Measurements from ENCODE around the gene UBXN10.
A peak's percentile ranks its signal among the peaks of the same experiment; 100 is the strongest.

UBXN10 gene

GRCh38 chr1:20147846-20148570, 37.9 kb upstream of the UBXN10 start:
- no peak overlapping the region for H3K4me3 ChIP-seq (ENCODE audit: control insufficient read depth, low read depth, low read length)
- no peak for TF ChIP-seq CTCF (conservative IDR thresholded peaks at IDR 0.05; ENCODE audit: control insufficient read depth, insufficient read depth, low read depth, low read length)
- no peak for DNase-seq (ENCODE audit: low read depth)

DNA sequence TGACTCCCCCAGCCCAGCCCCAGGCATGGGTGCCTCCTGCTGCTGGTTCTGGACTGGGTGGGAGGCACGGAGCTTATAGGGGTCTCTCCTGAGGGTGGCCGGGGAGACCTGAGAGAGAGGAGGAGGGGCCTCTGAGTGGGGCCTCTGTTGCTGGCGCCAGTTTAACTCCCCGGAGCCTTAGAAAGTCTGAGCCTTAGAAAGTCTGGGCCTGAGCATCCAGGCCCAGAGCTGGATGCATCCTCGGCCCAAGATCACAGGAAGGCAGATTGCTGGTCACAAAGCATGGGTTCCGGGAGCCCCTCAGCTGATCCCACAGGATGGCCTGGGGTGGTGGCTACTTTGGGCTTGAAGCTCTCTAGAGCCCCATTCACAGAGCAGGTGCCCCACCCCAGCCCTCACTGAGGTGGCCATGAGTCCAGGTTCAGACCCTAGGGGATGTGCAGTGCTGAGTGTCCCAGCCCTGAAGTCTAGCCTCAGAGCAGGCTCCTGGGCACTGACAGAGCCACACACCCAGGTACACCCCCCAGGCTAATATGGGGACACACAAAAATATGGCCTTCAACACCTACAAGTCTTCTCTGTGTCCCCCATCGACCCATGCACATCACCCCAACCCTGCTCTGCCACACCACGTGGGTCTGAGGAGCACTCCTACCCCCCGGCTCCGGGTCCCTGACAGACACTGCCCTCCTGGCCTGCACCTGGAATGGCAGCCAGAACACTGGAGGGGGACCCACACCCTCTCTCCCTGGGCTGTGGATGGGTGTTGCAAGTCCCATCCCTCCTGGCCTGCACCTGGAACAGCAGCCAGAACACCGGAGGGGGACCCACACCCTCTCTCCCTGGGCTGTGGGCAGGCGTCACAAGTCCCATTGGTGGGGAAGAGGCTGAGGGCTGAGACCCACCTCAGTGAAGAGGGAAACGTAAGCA, 37.1 kb upstream of the UBXN10 start:
- TF ChIP-seq CTCF (conservative IDR thresholded peaks at IDR 0.05; ENCODE audit: control insufficient read depth, insufficient read depth, low read depth, low read length) = no peak
- H3K4me3 ChIP-seq (ENCODE audit: control insufficient read depth, low read depth, low read length) = no peak overlapping the region
- no peak for DNase-seq (ENCODE audit: low read depth)

DNA sequence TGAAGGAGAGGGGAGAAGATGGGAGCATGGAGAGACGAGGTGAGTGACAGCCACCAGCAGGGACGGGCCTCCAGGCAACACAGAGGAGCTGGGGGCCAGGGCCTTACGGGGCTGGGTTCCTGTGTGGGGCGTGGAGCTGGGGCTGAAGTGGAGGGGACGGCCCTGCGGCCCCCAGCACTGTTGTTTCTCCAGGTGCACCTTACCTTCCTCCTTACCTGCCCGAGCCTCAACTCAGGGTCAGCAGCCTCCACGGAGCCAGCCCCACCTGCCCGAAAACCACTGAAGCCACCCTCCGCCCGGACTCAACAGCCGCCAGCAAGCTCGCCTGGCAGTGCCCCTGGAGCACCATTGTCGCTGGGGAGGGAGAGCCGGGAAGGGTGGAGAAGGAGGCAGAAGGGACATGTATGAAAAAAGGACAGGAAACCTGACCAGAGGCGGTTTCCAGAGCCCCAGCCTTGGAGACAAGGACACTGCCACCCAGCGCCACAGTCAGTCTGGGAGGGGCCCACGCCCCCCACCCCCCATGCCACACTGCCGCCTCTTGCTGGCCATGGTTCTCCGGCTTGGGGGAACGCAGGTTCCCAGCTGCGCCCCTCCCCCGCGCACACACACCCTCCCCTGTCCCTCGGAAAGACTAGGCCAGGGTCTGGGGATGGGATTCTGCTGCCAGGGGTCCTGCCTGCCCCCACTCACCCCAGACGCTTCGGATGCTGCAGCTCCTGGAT, 36.1 kb upstream of the UBXN10 start:
- TF ChIP-seq CTCF (conservative IDR thresholded peaks at IDR 0.05; ENCODE audit: control insufficient read depth, insufficient read depth, low read depth, low read length) = no peak
- no peak overlapping the region for H3K4me3 ChIP-seq (ENCODE audit: control insufficient read depth, low read depth, low read length)
- DNase-seq (ENCODE audit: low read depth) = no peak

- no peak overlapping the region for H3K4me3 ChIP-seq (ENCODE audit: control insufficient read depth, low read depth, low read length)
- no peak for DNase-seq (ENCODE audit: low read depth)
- TF ChIP-seq CTCF (conservative IDR thresholded peaks at IDR 0.05; ENCODE audit: control insufficient read depth, insufficient read depth, low read depth, low read length) = no peak
These were observed 35.6 kb upstream of the UBXN10 start for GRCh38 chr1:20150326-20150705.

GRCh38 chr1:20150969-20151368, 34.9 kb upstream of the UBXN10 start:
- DNase-seq (ENCODE audit: low read depth) = no peak
- no peak for TF ChIP-seq CTCF (conservative IDR thresholded peaks at IDR 0.05; ENCODE audit: control insufficient read depth, insufficient read depth, low read depth, low read length)
- H3K4me3 ChIP-seq (ENCODE audit: control insufficient read depth, low read depth, low read length) = no peak overlapping the region

DNA sequence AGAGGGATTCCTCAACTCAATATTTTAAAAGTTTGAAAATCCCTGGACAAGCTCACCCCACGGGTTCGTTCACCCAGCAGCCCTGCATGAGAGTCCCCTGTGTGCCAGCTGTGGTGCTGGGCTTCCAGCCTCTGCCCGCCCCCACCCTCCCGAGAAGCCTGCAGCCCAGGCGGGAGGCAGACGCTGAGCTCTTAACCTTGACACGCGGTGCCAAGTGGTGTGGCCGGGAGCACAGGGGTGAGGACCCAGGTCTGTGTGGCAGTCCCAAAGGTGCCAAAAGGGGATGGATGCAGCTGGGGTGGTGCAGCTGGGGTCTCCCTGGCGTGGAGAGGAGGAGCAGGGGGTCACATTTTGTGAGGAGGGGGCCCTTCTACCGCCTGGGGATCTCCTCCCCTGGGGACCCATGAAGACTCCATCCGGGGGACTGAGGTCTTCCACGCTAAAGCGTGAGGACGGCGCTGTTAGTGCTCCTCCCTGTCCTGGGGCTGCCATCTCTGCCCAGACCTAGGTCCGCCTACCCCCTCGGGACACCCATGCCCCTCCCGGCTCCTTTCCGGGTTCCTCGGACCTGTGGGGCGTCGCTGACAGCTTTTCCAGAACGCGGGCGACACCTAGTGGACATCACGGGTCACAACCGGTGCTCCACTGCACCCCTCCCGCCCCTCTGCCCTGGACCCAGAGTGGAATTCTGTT, 33.8 kb upstream of the UBXN10 start:
- H3K4me3 ChIP-seq (ENCODE audit: control insufficient read depth, low read depth, low read length) = peak overlapping the region; percentile 33
- peak; percentile 73 for DNase-seq (ENCODE audit: low read depth)
- TF ChIP-seq CTCF (conservative IDR thresholded peaks at IDR 0.05; ENCODE audit: control insufficient read depth, insufficient read depth, low read depth, low read length) = peak; percentile 82
